ENCODE measurements around the gene ARHGEF18. TPM values are rescaled to one million over a fixed set of nuclear protein-coding genes. Genes with fewer than 3 reads are reported as not detected.
"Not testable (repeated sequence)": the region's sequence is repeated elsewhere in the genome, so short reads cannot be mapped to it uniquely, and the experiment has no call there.

The ARHGEF18 gene
- total and polyA plus RNA-seq, 2 donors (not counting 1 experiment from before 2014, with no cell fraction given) = 74.0 to 94.9 TPM

DNA sequence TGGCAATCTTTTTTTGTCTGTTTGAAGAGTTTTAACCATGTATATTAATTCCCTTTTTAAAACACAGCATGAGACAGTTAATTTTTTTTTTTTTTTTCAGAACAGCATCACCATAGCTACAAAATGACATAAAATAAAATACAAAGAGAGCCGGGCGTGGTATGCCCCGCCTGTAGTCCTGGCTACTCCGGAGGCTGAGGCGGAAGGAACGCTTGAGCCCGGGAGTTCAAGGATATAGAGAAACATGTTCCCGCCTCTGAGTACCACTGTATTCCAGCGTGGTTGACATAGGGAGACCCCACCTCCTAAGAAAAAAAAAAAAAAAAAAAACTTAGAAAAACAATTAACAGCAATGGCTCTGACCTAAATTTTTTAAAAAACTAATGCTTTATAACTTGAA, 44.5 kb upstream of the ARHGEF18 start:
- Histone ChIP-seq H3K27me3 (replicated peaks in 1 of 4; ENCODE audit: control extremely low read depth in 1 of 4, control insufficient read depth in 3 of 4, insufficient read depth in 4 of 4, low read length in 3 of 4) (no peaks in the 10 kb centered on the region), H3K36me3 (replicated peaks in 1 of 2; ENCODE audit: control extremely low read depth in 1 of 2, control insufficient read depth in 1 of 2, extremely low read depth in 1 of 2, insufficient read depth in 2 of 2, low read length in 1 of 2) (no peaks in the 10 kb centered on the region), H3K79me2 (ENCODE audit: control insufficient read depth, insufficient read depth, low read length) (no peaks in the 10 kb centered on the region), H2AFZ (ENCODE audit: insufficient read depth, low read depth, low read length, poor library complexity, severe bottlenecking) (no peak overlapping the region), H3K4me2 (replicated peaks; ENCODE audit: low read depth, low read length, poor library complexity, severe bottlenecking) (no peak overlapping the region), H4K20me1 (ENCODE audit: control insufficient read depth, insufficient read depth, low read length, poor library complexity, severe bottlenecking) (no peaks in the 10 kb centered on the region), H3K4me3 (ENCODE audit: control extremely low read depth in 1 of 5, extremely low read depth in 1 of 5, insufficient read depth in 1 of 5, low read depth in 2 of 5, low read length in 4 of 5) (no peak overlapping the region), H3K27ac (ENCODE audit: low read length in 2 of 2) (no peak overlapping the region), H3K9ac (ENCODE audit: low read length) (no peak overlapping the region), H3K4me1 (ENCODE audit: control insufficient read depth in 2 of 2, insufficient read depth in 2 of 2, low read length in 2 of 2) (no peaks in the 10 kb centered on the region), H3K9me3 (ENCODE audit: control extremely low read depth in 1 of 3, control insufficient read depth in 2 of 3, insufficient read depth in 1 of 3, low read length in 2 of 3) (no peaks in the 10 kb centered on the region)
- 90% methylated on average over 5 of the region's 9 CpGs for WGBS (ENCODE audit: insufficient coverage)
- DNase-seq (no peak), ATAC-seq (ENCODE audit: low read depth) (no peak)
- Mint-ChIP-seq H3K27ac (no peak overlapping the region), H3K4me3 (no peak overlapping the region), H3K4me1 (peaks cover 2% of the 10 kb centered on the region), H3K9me3 (ENCODE audit: insufficient read depth) (no peaks in the 10 kb centered on the region), H3K27me3 (peaks cover 8% of the 10 kb centered on the region)
- ChIA-PET CTCF (no interaction called here), POLR2A (no interaction called here)
- intact Hi-C loops (cut with micrococcal nuclease) = no loop called here
- TF ChIP-seq, protein P1, sequence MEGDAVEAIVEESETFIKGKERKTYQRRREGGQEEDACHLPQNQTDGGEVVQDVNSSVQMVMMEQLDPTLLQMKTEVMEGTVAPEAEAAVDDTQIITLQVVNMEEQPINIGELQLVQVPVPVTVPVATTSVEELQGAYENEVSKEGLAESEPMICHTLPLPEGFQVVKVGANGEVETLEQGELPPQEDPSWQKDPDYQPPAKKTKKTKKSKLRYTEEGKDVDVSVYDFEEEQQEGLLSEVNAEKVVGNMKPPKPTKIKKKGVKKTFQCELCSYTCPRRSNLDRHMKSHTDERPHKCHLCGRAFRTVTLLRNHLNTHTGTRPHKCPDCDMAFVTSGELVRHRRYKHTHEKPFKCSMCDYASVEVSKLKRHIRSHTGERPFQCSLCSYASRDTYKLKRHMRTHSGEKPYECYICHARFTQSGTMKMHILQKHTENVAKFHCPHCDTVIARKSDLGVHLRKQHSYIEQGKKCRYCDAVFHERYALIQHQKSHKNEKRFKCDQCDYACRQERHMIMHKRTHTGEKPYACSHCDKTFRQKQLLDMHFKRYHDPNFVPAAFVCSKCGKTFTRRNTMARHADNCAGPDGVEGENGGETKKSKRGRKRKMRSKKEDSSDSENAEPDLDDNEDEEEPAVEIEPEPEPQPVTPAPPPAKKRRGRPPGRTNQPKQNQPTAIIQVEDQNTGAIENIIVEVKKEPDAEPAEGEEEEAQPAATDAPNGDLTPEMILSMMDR (IDR thresholded peaks at IDR 0.05) = no peak

DNA sequence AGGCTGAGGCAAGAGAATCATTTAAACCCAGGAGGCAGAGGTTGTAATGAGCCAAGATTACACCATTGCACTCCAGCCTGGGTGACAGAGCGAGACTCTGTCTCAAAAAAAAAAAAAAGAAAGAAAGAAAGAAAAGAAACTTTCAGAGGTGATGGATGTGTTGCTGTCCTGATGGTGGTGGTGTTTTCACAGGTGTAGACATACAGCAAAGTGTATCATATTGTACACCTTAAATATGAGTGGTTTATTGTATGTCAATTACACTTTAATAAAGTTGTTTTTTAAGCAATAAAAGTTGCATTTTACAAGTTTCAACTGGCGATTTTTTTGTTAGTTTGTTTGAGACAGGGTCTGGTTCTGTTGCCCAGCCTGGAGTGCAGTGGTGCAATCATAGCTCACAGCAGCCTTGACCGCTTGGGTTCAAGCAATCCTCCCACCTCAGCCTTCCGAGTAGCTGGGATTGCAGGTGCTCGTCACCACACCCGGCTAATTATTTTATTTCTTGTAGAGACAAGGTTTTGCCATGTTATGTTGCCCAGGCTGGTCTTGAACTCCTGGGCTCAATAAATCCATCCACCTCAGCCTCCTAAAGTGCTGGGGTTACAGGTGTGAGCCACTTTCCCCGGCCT, 41.0 kb upstream of the ARHGEF18 start:
- DNase-seq (no peak), ATAC-seq (ENCODE audit: low read depth) (no peak)
- H3K4me3 ChIP-seq (ENCODE audit: control extremely low read depth in 1 of 5, extremely low read depth in 1 of 5, insufficient read depth in 1 of 5, low read depth in 2 of 5, low read length in 4 of 5) = no peak overlapping the region
- no peak overlapping the region for H3K4me3 Mint-ChIP-seq
- intact Hi-C loops (cut with micrococcal nuclease) = no loop called here
- no peaks in the 10 kb centered on the region for H3K9me3 ChIP-seq (ENCODE audit: control extremely low read depth in 1 of 3, control insufficient read depth in 2 of 3, insufficient read depth in 1 of 3, low read length in 2 of 3)
- no peaks in the 10 kb centered on the region for H3K9me3 Mint-ChIP-seq (ENCODE audit: insufficient read depth)
- peaks cover 5% of the 10 kb centered on the region for H3K27me3 Mint-ChIP-seq
- H3K27me3 ChIP-seq (replicated peaks in 1 of 4; ENCODE audit: control extremely low read depth in 1 of 4, control insufficient read depth in 3 of 4, insufficient read depth in 4 of 4, low read length in 3 of 4) = no peaks in the 10 kb centered on the region
- peaks cover 2% of the 10 kb centered on the region for H3K4me1 Mint-ChIP-seq
- H4K20me1 ChIP-seq (ENCODE audit: control insufficient read depth, insufficient read depth, low read length, poor library complexity, severe bottlenecking) = no peaks in the 10 kb centered on the region
- H3K4me2 ChIP-seq (replicated peaks; ENCODE audit: low read depth, low read length, poor library complexity, severe bottlenecking) = no peak overlapping the region
- H3K79me2 ChIP-seq (ENCODE audit: control insufficient read depth, insufficient read depth, low read length) = no peaks in the 10 kb centered on the region
- 100% methylated on average over 3 of the region's 7 CpGs for WGBS (ENCODE audit: insufficient coverage)
- H3K9ac ChIP-seq (ENCODE audit: low read length) = no peak overlapping the region
- no peaks in the 10 kb centered on the region for H3K36me3 ChIP-seq (replicated peaks in 1 of 2; ENCODE audit: control extremely low read depth in 1 of 2, control insufficient read depth in 1 of 2, extremely low read depth in 1 of 2, insufficient read depth in 2 of 2, low read length in 1 of 2)
- H3K27ac ChIP-seq (ENCODE audit: low read length in 2 of 2) = no peak overlapping the region
- H2AFZ ChIP-seq (ENCODE audit: insufficient read depth, low read depth, low read length, poor library complexity, severe bottlenecking) = no peak overlapping the region
- H3K27ac Mint-ChIP-seq = no peak overlapping the region
- POLR2A ChIA-PET = no interaction called here
- CTCF ChIA-PET = interaction anchor here (0.7 to 1.1 kb wide), 2 partner anchors 18 to 41 kb away, joined by 3 to 4 read pairs; partner anchors contain the start of gene ARHGEF18
- TF ChIP-seq, protein P1 (IDR thresholded peaks at IDR 0.05) = no peak
- no peak for TF ChIP-seq EZH2 (IDR thresholded peaks at IDR 0.05; ENCODE audit: borderline replicate concordance, insufficient read depth, low read depth, low read length, poor library complexity, severe bottlenecking)
- H3K4me1 ChIP-seq (ENCODE audit: control insufficient read depth in 2 of 2, insufficient read depth in 2 of 2, low read length in 2 of 2) = no peaks in the 10 kb centered on the region

DNA sequence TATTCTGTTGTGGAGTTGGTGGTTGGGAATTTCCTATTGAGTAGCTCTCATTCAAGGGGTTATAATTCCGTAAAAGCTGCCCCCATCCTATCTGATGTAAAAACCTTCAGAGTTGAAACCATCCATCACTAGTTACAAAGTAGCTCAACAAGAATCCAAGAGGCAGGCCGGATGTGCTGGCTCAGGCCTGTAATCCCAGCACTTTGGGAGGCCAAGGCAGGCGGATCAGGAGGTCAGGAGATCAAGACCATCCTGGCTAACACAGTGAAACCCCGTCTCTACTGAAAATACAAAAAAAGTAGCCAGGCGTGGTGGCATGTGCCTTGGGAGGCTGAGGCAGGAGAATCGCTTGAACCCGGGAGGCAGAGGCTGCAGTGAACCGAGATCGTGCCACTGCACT, 40.4 kb upstream of the ARHGEF18 start:
- H3K27me3 ChIP-seq (replicated peaks in 1 of 4; ENCODE audit: control extremely low read depth in 1 of 4, control insufficient read depth in 3 of 4, insufficient read depth in 4 of 4, low read length in 3 of 4); H3K79me2 ChIP-seq (ENCODE audit: control insufficient read depth, insufficient read depth, low read length); H3K4me3 ChIP-seq (ENCODE audit: control extremely low read depth in 1 of 5, extremely low read depth in 1 of 5, insufficient read depth in 1 of 5, low read depth in 2 of 5, low read length in 4 of 5); H3K36me3 ChIP-seq (replicated peaks in 1 of 2; ENCODE audit: control extremely low read depth in 1 of 2, control insufficient read depth in 1 of 2, extremely low read depth in 1 of 2, insufficient read depth in 2 of 2, low read length in 1 of 2); H3K4me2 ChIP-seq (replicated peaks; ENCODE audit: low read depth, low read length, poor library complexity, severe bottlenecking); DNase-seq; H3K4me3 Mint-ChIP-seq; H4K20me1 ChIP-seq (ENCODE audit: control insufficient read depth, insufficient read depth, low read length, poor library complexity, severe bottlenecking); H3K9me3 Mint-ChIP-seq (ENCODE audit: insufficient read depth); H3K27me3 Mint-ChIP-seq; H3K9ac ChIP-seq (ENCODE audit: low read length); H3K4me1 ChIP-seq (ENCODE audit: control insufficient read depth in 2 of 2, insufficient read depth in 2 of 2, low read length in 2 of 2); ATAC-seq (ENCODE audit: low read depth); H3K4me1 Mint-ChIP-seq; intact Hi-C loops (cut with micrococcal nuclease); POLR2A ChIA-PET; H3K27ac ChIP-seq (ENCODE audit: low read length in 2 of 2); H3K27ac Mint-ChIP-seq; H2AFZ ChIP-seq (ENCODE audit: insufficient read depth, low read depth, low read length, poor library complexity, severe bottlenecking); H3K9me3 ChIP-seq (ENCODE audit: control extremely low read depth in 1 of 3, control insufficient read depth in 2 of 3, insufficient read depth in 1 of 3, low read length in 2 of 3): not testable (repeated sequence)
- CTCF ChIA-PET = interaction anchor here (0.9 to 1.1 kb wide), 2 partner anchors 18 to 40 kb away, joined by 3 read pairs; partner anchors contain the start of gene ARHGEF18
- 97% methylated on average over 7 of the region's 9 CpGs for WGBS (ENCODE audit: insufficient coverage)

All from B cell (primary cell).